RWPE2 (cell line): ENCODE measurements around the gene EHBP1.
"Not testable (repeated sequence)": the region's sequence is repeated elsewhere in the genome, so short reads cannot be mapped to it uniquely, and the experiment has no call there.

ENCODE experiments used
- ATAC-seq: fragments of 200-7000 bp; cut with Tn5 transposase; 3 replicates; pipeline ENCODE4 v1.9.1; 2021; ENCODE audit warnings: low read depth
- DNase-seq: peaks from one replicate; pipeline ENCODE4 v3.0.0-alpha.2; 2020; ENCODE audit warnings: low spot score
- H3K27ac ChIP-seq: fragments of 450-650 bp; 2 replicates; pipeline ENCODE4 v1.5.1; 2017; ENCODE audit warnings: mild to moderate bottlenecking; ENCODE audit not compliant: poor library complexity, severe bottlenecking
- H3K27me3 ChIP-seq: fragments of 250-450 bp; sonication (Bioruptor Pico); 2 replicates; pipeline ENCODE4 v1.5.1; 2021; ENCODE audit warnings: mild to moderate bottlenecking, moderate library complexity; ENCODE audit not compliant: insufficient read depth, poor library complexity, severe bottlenecking
- H3K36me3 ChIP-seq: fragments of 250-450 bp; sonication (Bioruptor Pico); 2 replicates; pipeline ENCODE4 v1.5.1; 2020; ENCODE audit warnings: low read depth, mild to moderate bottlenecking, moderate library complexity
- H3K4me1 ChIP-seq: fragments of 250-450 bp; sonication (Bioruptor Pico); 2 replicates; pipeline ENCODE4 v1.5.1; 2021; ENCODE audit warnings: mild to moderate bottlenecking, moderate library complexity; ENCODE audit not compliant: insufficient read depth, poor library complexity, severe bottlenecking
- H3K4me3 ChIP-seq: fragments of 250-450 bp; sonication (Bioruptor Pico); 2 replicates; pipeline ENCODE4 v1.5.1; 2021; ENCODE audit warnings: mild to moderate bottlenecking, moderate library complexity; ENCODE audit not compliant: severe bottlenecking
- H3K9me3 ChIP-seq: fragments of 250-450 bp; sonication (Bioruptor Pico); 2 replicates; pipeline ENCODE4 v1.5.1; 2021; ENCODE audit warnings: mild to moderate bottlenecking, moderate library complexity; ENCODE audit not compliant: severe bottlenecking
- TF ChIP-seq, protein P1 (sequence below): fragments of 450-650 bp; IDR thresholded peaks from one replicate; pipeline ENCODE4 v1.5.1; 2017; ENCODE audit warnings: mild to moderate bottlenecking, moderate library complexity; ENCODE audit not compliant: poor library complexity, severe bottlenecking

Gene EHBP1

DNA sequence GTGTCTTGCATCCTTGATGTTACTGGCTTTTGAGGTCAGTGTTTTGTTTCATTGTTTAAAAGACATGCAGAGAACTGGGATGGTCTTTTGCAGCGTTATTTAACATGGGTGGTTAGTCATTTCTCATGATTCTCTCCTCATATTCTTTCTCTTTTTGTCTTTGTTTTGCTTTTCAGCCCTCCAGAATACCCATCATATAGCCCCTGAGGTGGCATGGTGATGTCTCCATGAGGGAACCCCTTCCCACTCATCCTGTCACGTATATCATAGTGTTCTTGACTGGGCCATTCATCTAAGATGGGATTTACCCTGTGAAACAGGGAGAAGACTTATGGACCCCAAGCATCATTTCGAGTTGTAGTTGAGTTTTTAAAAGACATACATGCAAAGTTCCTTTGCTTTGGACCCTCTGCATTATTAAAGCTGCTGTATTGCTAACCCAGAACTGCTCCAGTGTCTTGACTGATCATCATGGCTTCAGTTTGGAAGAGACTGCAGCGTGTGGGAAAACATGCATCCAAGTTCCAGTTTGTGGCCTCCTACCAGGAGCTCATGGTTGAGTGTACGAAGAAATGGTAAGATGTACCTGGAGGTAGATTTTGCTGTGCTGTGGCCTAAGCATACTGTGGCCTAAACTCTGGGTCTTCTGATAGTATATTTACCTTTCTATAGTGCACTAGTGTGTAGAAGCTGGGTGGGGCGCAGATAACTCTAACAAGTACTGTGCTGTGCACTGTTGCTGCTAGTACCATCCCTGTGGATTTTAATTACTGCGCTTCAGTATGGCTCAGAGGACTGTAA, 1.4 kb downstream of the EHBP1 start:
- Histone ChIP-seq H3K4me3 (peak overlapping the region; percentile 63), H3K27ac (peak overlapping the region; percentile 77), H3K9me3 (no peaks in the 10 kb centered on the region), H3K27me3 (no peaks in the 10 kb centered on the region), H3K4me1 (peaks cover 35% of the 10 kb centered on the region), H3K36me3 (peaks cover 52% of the 10 kb centered on the region)
- ATAC-seq = no peak
- DNase-seq = no peak
- TF ChIP-seq, protein P1, sequence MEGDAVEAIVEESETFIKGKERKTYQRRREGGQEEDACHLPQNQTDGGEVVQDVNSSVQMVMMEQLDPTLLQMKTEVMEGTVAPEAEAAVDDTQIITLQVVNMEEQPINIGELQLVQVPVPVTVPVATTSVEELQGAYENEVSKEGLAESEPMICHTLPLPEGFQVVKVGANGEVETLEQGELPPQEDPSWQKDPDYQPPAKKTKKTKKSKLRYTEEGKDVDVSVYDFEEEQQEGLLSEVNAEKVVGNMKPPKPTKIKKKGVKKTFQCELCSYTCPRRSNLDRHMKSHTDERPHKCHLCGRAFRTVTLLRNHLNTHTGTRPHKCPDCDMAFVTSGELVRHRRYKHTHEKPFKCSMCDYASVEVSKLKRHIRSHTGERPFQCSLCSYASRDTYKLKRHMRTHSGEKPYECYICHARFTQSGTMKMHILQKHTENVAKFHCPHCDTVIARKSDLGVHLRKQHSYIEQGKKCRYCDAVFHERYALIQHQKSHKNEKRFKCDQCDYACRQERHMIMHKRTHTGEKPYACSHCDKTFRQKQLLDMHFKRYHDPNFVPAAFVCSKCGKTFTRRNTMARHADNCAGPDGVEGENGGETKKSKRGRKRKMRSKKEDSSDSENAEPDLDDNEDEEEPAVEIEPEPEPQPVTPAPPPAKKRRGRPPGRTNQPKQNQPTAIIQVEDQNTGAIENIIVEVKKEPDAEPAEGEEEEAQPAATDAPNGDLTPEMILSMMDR = no peak

DNA sequence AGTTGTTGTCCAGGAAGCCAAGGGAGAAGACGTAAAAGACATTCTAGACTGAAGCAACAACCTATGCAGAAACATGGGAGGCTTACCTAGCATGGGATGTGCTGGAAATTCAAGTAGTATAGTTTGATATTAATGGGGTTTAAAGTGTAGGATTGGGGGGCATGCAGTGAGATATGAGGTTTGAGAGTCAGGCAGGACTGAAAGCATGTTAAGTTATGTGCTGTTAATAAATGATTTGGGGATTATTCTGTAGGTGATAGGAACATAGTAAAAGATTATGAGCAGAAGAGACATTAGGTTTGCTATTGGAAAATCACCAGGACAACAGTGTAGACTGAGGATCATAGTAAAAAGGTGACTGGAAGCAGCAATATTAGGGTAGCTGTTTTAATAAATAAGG, 3.2 kb downstream of the EHBP1 start:
- ATAC-seq = no peak
- Histone ChIP-seq H3K4me3 (peak overlapping the region; percentile 63), H3K27me3 (no peaks in the 10 kb centered on the region), H3K9me3 (no peaks in the 10 kb centered on the region), H3K27ac (no peak overlapping the region), H3K4me1 (peaks cover 35% of the 10 kb centered on the region), H3K36me3 (peaks cover 70% of the 10 kb centered on the region)
- DNase-seq = no peak
- TF ChIP-seq, protein P1 = no peak

DNA sequence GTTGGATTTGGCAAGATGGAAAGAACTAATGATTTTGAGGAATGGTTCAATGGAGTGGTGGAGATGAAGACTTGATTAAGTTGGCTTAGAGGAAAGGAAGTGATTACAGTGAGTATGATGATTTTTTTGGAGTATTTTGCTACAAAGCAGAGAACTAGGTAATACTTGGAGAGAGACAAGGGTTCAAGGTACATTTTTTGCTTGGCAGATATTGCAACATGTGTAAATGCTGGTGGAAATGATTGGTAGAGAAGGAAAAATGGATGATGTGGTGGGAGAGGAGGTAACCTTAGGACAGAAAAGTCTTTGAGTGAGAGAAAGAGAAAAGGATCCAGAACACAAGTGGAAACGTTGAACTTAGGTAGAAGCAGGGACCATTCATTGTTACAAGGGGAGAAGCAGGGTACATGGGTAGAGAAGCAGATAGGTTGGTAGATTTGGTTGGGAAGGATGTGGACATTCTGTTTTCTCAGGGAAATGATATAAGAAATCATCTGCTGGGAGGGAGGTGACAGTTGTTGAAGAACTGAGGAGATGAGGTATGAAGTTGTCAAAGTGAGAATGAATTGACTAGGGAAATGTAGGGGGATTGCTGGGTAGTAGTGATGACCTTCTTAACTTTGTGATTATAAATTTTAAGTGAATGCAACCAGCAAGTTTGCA, 6.5 kb downstream of the EHBP1 start:
- H3K36me3 ChIP-seq = peaks cover 95% of the 10 kb centered on the region
- H3K9me3 ChIP-seq = no peaks in the 10 kb centered on the region
- no peak overlapping the region for H3K4me3 ChIP-seq
- H3K4me1 ChIP-seq = peaks cover 30% of the 10 kb centered on the region
- H3K27me3 ChIP-seq = no peaks in the 10 kb centered on the region
- ATAC-seq (no peak), DNase-seq (no peak)
- TF ChIP-seq, protein P1 = no peak
- no peak overlapping the region for H3K27ac ChIP-seq

DNA sequence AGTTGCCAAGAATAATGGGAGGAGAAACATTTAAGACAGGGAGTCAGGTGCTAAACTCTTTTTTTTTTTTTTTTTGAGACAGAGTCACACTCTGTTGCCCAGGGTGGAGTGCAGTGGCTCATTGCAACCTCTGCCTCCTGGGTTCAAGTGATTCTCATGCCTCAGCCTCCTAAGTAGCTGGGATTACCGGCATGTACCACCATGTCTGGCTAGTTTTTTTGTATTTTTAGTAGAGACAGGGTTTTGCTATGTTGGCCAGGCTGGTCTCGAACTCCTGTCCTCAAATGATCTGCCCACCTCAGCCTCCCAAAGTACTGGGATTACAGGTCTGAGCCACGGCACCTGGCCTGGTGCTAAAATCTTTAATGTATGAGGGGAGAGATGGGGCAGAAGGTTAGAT, 7.7 kb downstream of the EHBP1 start:
- not testable (repeated sequence) for ATAC-seq
- peaks cover 95% of the 10 kb centered on the region for H3K36me3 ChIP-seq

DNA sequence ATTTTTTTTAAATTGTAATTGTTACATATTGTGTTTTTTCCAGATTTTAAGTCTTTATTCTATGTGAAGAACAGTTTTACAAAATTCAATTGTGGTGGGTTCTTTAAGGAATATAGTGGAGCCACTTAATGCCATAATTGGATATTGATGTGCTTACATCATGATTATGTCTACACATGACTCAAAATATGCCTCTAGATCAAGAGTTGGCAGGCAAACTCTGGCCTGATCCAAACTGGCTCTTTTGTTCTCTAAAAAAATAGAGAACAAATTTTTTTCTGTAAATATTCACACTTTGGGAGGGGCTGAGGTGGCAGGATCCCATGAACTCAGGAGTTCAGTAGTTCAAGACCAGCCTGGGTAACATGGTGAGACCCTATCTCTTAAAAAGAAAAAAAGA, 8.3 kb downstream of the EHBP1 start:
- TF ChIP-seq, protein P1 = no peak
- peaks cover 94% of the 10 kb centered on the region for H3K36me3 ChIP-seq
- H3K4me3 ChIP-seq = no peak overlapping the region

More for the DNA sequence above, 7.7 kb downstream of the EHBP1 start:
- not testable (repeated sequence) for H3K27me3 ChIP-seq, H3K4me3 ChIP-seq, H3K9me3 ChIP-seq, H3K27ac ChIP-seq, DNase-seq
- H3K4me1 ChIP-seq = peaks cover 22% of the 10 kb centered on the region

More for the DNA sequence above, 8.3 kb downstream of the EHBP1 start:
- Histone ChIP-seq H3K9me3 (no peaks in the 10 kb centered on the region), H3K27ac (no peak overlapping the region), H3K27me3 (no peaks in the 10 kb centered on the region), H3K4me1 (peaks cover 17% of the 10 kb centered on the region)
- ATAC-seq (peak; percentile 46; the same call in 1 of the 3 replicates), DNase-seq (no peak)
